ENCODE results near the gene TBX15.
"Not testable (repeated sequence)": the region's sequence is repeated elsewhere in the genome, so short reads cannot be mapped to it uniquely, and the experiment has no call there.

The TBX15 gene

GRCh38 chr1:118958140-118958539 lies 30.0 kb downstream of the TBX15 start:
- no peak for DNase-seq

- not testable (repeated sequence) for DNase-seq
Measured at GRCh38 chr1:118957579-118957978, 30.6 kb downstream of the TBX15 start.

GRCh38 chr1:118954301-118954905 lies 33.7 kb downstream of the TBX15 start:
- no peak for DNase-seq

- no peak for DNase-seq
Measured at GRCh38 chr1:118951270-118951936, 36.7 kb downstream of the TBX15 start.

- no peak for DNase-seq
Measured at GRCh38 chr1:118949315-118949714, 38.8 kb downstream of the TBX15 start.

GRCh38 chr1:118948846-118949245 lies 39.3 kb downstream of the TBX15 start:
- DNase-seq = no peak

- no peak for DNase-seq
Measured at GRCh38 chr1:118948351-118948750, 39.8 kb downstream of the TBX15 start.

GRCh38 chr1:118947790-118948189 lies 40.4 kb downstream of the TBX15 start:
- DNase-seq = no peak

- DNase-seq = no peak
Measured at GRCh38 chr1:118947003-118947765, 41.0 kb downstream of the TBX15 start.

- DNase-seq = no peak
Measured at GRCh38 chr1:118945489-118945888, 42.7 kb downstream of the TBX15 start.

GRCh38 chr1:118944546-118944945 lies 43.6 kb downstream of the TBX15 start:
- no peak for DNase-seq

- DNase-seq = no peak
Measured at GRCh38 chr1:118944133-118944532, 44.0 kb downstream of the TBX15 start.

GRCh38 chr1:118940957-118941356 lies 47.2 kb downstream of the TBX15 start:
- no peak for DNase-seq

GRCh38 chr1:118937413-118938072 lies 50.6 kb downstream of the TBX15 start:
- DNase-seq = no peak

- DNase-seq = no peak
Measured at GRCh38 chr1:118934706-118935105, 53.4 kb downstream of the TBX15 start.

- DNase-seq = no peak
Measured at GRCh38 chr1:118933051-118933781, 54.9 kb downstream of the TBX15 start.

GRCh38 chr1:118931876-118932275 lies 56.3 kb downstream of the TBX15 start:
- DNase-seq = no peak

- no peak for DNase-seq
Measured at GRCh38 chr1:118928739-118929554, 59.2 kb downstream of the TBX15 start.

- no peak for DNase-seq
Measured at GRCh38 chr1:118927427-118928187, 60.5 kb downstream of the TBX15 start.

GRCh38 chr1:118926261-118926660 lies 61.9 kb downstream of the TBX15 start:
- no peak for DNase-seq

- DNase-seq = no peak
Measured at GRCh38 chr1:118925651-118926050, 62.5 kb downstream of the TBX15 start.

Data from DMS79 treated with DMSO at 0.1 percent for 48 hours (cell line).